22Rv1 (cell line): ENCODE results near the gene TLCD3B.
A peak's percentile ranks its signal among the peaks of the same experiment; 100 is the strongest.

Source experiments
- H3K27ac ChIP-seq: fragments of 450-650 bp; 2 replicates; pipeline ENCODE4 v1.5.1; 2017
- CTCF ChIP-seq: fragments of 450-650 bp; IDR thresholded peaks from 2 replicates; pipeline ENCODE4 v1.5.1; 2017; ENCODE audit warnings: mild to moderate bottlenecking
- ZFX ChIP-seq: fragments of 450-650 bp; IDR thresholded peaks from 2 replicates; pipeline ENCODE4 v1.6.1; 2017; ENCODE audit warnings: antibody characterized with exemption, borderline replicate concordance

TLCD3B gene

DNA sequence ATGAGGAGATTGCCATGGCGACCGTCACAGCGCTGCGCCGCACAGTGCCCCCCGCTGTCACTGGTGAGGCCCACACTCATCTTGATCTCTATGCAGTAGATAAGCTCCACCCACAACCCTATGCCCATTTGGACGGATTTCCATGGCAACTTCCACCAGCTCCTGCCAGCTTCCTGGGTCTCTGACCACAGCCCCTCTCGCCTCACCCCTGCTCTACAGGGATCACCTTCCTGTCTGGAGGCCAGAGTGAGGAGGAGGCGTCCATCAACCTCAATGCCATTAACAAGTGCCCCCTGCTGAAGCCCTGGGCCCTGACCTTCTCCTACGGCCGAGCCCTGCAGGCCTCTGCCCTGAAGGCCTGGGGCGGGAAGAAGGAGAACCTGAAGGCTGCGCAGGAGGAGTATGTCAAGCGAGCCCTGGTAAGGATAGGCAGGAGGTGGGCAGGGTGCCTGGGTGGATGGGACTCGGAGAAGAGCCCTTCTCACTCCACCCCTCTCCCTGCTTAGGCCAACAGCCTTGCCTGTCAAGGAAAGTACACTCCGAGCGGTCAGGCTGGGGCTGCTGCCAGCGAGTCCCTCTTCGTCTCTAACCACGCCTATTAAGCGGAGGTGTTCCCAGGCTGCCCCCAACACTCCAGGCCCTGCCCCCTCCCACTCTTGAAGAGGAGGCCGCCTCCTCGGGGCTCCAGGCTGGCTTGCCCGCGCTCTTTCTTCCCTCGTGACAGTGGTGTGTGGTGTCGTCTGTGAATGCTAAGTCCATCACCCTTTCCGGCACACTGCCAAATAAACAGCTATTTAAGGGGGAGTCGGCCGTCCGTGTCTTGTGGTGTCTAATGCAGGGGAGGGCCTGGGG lies 38.8 kb upstream of the TLCD3B start:
- TF ChIP-seq ZFX (no peak), CTCF (no peak)
- 0 out of 2 replicates have a peak overlapping the region, but pooled peaks have one; percentile 33 for H3K27ac ChIP-seq

DNA sequence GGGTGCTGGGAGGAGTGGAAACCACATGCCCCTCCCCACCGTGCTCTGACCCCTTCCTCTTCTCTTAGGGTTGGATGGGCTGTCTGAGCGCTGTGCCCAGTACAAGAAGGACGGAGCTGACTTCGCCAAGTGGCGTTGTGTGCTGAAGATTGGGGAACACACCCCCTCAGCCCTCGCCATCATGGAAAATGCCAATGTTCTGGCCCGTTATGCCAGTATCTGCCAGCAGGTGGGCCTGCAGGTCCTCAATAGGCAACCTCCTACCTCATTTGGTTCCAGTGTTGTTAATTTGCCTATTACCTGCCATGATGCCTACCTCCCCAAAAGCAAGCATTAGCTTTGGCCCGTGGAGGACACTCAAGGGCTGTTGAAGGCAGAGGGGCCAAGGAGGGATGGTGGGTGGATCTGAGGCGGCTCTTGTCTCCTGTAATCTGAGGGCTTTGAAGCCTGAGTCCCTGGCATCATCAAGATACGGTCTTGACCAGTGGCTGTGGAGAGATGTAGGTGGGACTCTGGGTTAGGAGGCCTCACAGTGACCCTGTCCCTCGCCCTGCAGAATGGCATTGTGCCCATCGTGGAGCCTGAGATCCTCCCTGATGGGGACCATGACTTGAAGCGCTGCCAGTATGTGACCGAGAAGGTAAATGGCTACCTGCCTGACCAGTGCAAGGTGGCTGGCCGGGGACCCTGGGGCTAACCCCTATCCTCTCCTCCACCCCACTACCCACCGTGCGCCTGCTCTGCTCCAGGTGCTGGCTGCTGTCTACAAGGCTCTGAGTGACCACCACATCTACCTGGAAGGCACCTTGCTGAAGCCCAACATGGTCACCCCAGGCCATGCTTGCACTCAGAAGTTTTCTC lies 37.9 kb upstream of the TLCD3B start:
- H3K27ac ChIP-seq: peak overlapping the region; percentile 98; the same call in 1 of the 2 replicates
- TF ChIP-seq CTCF (peak; percentile 44), ZFX (no peak)

DNA sequence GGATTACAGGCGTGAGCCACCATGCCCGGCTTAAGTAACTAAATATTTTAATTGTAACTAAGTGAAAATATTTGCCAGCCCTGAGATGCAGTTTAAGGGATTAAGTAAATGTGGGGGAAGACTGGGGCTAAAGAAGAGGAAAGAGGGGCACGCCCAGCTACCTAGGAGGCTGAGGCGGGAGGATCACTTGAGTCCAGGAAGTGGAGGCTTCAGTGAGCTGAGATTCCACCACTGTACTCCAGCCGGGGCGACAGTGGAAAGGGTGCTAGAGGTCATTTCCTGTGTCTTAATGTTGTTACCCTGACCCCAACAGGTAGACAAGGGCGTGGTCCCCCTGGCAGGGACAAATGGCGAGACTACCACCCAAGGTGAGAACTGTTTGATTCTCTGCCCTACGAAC lies 37.3 kb upstream of the TLCD3B start:
- H3K27ac ChIP-seq: peak overlapping the region; percentile 98
- TF ChIP-seq CTCF (no peak), ZFX (no peak)

DNA sequence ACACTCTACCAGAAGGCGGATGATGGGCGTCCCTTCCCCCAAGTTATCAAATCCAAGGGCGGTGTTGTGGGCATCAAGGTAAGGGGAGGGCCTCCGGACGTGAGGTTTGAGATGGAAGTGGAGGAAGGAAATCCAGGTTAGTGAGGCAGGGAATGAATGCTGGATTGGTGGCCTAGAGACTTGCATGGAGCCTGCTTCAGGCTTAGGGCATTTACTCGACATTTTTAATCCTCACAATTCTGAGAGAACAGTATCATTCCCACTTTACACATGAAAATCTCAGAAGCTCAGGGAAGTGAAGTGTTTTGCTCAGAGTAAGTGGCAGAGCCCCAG lies 36.5 kb upstream of the TLCD3B start:
- peak overlapping the region; percentile 98 for H3K27ac ChIP-seq
- no peak for TF ChIP-seq CTCF
- TF ChIP-seq ZFX: no peak

DNA sequence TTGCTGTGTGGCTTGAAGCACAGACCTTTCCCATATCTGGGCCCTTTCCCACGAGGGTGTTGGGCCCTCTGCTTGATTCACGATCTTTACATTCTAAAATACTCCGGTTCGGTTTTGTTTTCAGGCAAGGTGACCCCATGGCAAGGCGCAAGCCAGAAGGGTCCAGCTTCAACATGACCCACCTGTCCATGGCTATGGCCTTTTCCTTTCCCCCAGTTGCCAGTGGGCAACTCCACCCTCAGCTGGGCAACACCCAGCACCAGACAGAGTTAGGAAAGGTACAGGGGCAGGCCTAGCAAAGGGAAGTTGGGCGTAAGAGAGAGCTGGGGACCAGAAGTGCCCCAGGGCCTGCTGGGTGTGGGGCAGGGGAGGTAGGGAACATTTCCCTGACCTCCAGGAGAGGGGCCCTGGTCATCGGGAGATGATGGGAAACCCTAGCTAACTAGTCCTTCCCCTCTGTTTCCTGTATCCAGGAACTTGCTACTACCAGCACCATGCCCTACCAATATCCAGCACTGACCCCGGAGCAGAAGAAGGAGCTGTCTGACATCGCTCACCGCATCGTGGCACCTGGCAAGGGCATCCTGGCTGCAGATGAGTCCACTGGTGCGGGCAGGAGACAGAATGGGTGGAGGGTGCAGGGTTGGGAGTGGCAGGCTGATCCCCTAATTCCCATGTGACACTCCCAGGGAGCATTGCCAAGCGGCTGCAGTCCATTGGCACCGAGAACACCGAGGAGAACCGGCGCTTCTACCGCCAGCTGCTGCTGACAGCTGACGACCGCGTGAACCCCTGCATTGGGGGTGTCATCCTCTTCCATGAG lies 35.9 kb upstream of the TLCD3B start:
- peak overlapping the region; percentile 98 for H3K27ac ChIP-seq
- TF ChIP-seq ZFX (no peak), CTCF (no peak)

DNA sequence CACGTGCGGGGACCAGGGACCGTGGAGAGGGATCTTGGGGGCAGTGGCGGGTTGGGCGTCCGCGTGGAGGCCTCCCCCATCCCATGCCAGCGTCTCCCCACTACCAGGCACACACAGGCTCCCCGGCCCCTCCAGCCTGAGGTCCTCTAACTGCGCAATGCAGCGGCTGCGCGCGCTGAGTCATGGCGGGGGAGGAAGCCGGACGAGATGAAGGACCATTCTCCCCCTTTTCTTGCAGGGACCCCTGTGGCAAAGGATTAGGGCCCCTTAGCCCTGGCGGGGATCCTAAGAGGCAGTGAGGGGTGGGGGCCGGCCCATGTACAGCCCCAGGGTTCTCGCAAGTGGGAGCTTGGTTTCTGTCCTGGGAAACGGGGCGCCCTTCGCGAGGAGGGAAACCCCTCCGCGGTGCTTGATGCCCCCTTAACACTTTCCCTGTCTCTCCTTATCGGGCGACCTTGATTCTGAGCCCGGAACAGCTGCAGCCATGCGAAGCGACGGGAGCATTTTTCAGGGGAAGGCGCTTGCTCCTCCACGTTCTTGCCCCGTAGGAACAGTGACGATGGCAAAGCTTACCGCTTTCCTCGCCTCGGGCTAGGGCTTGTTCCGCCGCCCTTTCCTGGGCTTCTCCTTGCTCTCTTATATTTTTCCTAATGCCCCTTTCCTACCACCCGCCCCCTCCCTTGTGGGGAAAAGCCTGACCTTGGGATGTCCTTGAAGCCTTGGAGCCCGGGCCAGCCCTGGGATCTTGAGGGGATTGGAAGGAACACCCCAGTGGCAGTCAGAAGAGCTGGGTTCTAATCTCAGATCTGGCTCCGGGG lies 35.1 kb upstream of the TLCD3B start:
- TF ChIP-seq CTCF (no peak), ZFX (no peak)
- H3K27ac ChIP-seq: peak overlapping the region; percentile 98
